DMS53 treated with DMSO at 0.1 percent for 48 hours (cell line): ENCODE measurements around the gene ZC3H7B.

Source experiments
- DNase-seq: peaks from one replicate; lab custom pipeline; 2025; ENCODE audit not compliant: unreplicated experiment; lab: John Stamatoyannopoulos, UW

The ZC3H7B gene

DNA sequence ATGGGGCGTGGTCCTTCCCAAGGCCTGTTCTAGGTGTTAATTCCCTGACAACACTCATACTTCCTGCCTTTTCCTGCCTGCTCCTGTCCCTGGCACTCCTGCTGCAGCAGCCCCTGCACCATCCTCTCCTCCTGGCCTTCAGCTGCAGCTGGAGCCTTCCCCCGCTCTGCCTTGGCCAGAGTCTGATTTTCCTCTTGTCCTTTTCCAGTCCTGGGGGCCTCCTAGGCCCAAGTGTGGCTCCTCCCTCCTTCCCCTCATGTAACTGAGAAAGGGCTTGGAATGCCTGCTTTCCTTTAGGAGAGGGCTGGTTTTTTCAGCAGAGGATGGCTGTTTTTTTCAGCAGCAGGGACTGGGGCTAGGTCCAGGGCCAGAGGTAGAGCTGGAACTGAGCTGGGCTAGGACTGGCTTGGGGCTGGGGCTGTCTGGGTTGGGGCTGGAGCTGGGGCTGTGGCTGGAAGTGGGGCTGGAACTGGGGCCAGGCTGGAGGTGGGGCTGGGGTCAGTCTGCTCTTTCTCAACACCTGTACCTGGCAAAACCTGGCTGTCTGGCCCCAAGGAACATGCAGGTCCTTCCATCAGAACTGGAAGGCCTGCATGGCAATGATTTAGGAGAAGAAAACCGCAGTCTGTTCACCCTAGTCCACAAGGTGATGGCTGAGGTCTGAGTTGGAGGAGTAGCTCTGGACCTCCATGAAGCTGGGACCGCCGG, 23.6 kb downstream of the ZC3H7B start:
- no peak for DNase-seq

DNA sequence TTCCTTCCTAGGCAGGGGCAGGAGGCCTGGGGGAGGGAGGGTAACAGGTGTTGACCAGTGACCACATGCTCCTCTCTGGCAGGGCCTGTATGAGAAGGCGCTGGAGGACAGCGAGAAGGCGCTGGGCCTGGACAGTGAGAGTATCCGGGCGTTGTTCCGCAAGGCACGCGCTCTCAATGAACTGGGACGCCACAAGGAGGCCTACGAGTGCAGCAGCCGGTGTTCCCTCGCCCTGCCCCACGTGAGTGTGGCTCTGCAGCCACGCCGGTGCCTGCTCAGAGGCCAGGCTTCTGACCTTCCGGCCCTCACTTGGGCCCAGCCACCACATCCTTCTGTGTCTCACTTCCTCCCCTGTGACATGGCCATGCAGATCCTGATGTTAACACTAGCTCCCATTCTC, 25.8 kb downstream of the ZC3H7B start:
- DNase-seq = no peak

DNA sequence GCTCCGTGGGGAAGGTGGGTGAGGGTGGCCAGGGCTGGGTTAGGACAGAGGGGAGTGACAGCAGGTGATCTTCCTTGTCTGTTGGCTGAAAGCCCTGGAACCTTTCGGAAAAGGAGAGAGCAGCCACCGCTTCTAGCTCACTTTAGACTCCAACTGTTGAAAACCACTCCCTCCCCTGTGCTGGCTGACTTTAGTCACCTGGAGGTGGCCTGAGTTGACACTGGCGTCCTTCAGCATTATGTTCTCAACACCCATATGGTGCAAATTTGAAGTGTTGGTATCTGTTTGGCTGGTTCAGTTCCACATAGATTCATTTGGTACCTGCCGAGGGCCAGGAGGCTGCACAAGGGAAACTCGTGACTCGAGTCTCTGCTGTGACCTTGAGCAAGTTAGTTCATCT, 28.8 kb downstream of the ZC3H7B start:
- no peak for DNase-seq

DNA sequence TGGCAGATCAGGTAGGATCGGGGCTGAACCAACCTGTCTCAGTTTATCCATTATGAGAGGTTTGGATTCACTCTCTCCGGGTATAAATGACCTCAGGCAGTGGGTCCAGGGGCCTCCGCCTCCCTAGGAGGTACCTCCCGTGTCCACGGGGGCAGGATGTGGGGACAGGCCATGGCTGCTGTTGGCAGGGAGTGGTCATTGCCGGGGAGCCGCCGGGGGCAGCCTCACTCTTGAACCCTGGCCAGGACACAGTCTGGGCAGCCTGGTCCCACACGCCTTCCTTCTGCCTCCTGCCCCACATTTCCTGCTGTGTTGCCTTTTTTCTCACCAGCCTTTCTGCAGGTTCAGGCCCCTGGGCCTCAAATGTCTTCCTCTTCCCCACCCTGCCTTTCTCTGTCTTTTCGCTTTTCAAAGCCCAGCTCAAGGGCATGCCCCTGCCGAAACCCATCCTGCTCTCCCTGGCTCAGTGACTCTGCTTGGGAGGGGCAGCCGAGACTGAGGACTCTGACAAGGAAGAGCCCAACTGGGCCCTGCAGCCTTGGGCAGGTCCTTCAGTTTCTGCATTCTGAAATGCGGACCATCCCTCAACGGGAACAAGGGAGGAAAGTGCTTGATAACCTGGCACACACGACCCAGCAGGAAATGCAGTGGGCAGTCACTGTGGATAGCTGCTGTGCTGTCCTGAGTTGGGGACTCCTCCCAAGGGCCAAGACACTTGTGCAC, 31.1 kb downstream of the ZC3H7B start:
- DNase-seq = no peak

GRCh38 chr22:41333806-41334205, 32.5 kb downstream of the ZC3H7B start:
- no peak for DNase-seq

GRCh38 chr22:41334215-41334614, 32.9 kb downstream of the ZC3H7B start:
- DNase-seq = no peak

- DNase-seq = no peak
These were observed 33.8 kb downstream of the ZC3H7B start for GRCh38 chr22:41334951-41335635.

DNA sequence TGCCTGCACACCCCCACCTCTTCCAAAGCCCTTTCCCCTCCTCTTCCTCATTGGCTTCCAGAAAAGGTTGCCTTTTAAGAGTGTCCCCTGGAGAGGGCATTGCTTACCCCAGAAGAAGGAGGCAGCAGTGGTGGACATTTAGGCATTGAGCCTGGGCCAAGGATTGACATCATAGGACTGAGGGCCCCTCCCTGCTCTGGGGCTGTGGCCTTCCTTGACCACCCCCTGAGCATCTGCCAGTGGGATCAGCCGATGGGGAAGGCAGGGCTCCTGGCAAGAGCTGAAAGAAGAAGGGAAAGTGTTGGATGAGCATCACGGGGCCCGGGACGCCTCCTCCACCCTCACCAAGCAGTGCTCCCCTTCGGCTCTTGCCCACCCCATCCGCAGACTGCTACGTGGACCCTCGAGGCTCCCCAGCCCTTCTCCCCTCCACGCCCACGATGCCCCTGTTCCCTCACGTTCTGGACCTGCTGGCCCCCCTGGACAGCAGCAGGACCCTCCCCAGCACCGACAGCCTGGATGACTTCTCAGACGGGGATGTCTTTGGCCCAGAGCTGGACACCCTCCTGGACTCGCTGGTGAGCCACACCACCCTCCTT, 37.4 kb downstream of the ZC3H7B start:
- DNase-seq = no peak

DNA sequence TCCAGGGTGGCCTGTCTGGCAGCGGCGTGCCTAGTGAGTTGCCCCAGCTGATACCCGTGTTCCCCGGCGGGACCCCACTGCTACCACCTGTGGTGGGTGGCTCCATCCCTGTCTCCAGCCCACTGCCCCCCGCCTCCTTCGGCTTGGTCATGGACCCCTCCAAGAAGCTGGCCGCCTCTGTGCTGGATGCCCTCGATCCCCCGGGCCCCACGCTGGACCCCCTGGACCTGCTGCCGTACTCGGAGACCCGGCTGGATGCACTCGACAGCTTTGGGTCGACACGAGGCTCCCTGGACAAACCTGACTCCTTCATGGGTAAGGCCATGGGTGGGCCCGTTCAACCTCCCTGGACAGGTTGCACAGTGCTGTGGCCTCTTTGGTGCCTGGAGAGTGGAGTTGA, 38.5 kb downstream of the ZC3H7B start:
- no peak for DNase-seq

GRCh38 chr22:41340357-41340756, 39.0 kb downstream of the ZC3H7B start:
- DNase-seq = no peak

DNA sequence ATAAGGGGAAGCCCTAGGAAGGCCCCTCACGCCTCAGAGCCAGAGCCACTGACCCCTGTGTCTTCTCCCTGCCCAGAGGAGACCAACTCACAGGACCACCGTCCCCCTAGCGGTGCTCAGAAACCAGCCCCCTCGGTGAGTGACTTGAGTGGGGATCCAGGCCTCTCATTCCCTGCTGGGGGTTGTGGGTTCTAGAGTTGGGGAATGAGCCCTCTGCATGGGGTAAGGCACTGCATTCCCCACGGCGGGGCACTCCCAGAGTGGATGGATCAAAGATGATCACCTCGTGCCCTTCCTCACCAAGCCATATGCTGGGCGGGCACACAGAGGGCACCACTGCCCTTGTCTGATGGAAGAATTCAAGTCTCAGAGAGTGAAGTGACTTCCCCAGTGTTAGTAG, 39.7 kb downstream of the ZC3H7B start:
- no peak for DNase-seq

DNA sequence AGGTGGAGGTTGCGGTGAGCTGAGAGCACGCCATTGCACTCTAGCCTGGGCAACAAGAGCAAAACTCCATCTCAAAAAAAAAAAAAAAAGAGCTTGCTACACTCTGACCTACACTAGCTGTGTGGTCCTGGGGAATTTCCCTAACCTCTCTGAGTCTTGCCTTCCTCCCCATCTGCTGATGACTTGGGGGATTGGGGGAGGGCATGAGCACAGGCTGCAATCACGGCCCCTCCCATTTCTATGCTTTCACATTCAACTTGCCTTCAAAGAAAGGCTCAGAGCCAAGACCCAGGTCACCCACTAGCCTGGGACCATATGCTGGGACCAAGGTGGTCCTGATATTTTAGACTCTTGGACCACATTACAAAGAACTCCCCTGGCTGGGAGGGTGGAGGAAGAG, 40.7 kb downstream of the ZC3H7B start:
- DNase-seq = no peak

- DNase-seq = no peak
These were observed 42.0 kb downstream of the ZC3H7B start for GRCh38 chr22:41343300-41343699.

DNA sequence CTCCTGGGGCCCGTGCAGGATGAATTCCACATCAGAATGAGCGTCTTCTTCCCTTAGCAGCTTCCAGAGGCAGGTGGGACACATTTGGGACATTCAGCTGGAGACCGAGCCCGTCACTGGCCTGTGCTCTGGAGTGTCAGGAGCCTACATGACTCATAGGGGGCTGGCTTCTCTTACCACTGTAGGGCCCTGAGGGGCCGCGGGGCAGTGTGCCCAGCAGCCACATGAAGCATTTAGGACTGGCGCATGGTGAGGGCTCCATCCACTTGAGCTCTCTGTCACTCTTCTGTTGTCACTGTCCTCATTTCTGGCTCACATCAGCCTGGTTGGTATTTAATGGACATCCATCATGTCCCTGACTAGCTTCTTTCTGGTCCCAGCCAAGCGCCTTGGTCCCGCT, 42.4 kb downstream of the ZC3H7B start:
- no peak for DNase-seq

- DNase-seq = no peak
These were observed 43.0 kb downstream of the ZC3H7B start for GRCh38 chr22:41344189-41344788.

- DNase-seq = no peak
These were observed 44.5 kb downstream of the ZC3H7B start for GRCh38 chr22:41345807-41346335.

GRCh38 chr22:41347066-41347859, 45.9 kb downstream of the ZC3H7B start:
- no peak for DNase-seq

DNA sequence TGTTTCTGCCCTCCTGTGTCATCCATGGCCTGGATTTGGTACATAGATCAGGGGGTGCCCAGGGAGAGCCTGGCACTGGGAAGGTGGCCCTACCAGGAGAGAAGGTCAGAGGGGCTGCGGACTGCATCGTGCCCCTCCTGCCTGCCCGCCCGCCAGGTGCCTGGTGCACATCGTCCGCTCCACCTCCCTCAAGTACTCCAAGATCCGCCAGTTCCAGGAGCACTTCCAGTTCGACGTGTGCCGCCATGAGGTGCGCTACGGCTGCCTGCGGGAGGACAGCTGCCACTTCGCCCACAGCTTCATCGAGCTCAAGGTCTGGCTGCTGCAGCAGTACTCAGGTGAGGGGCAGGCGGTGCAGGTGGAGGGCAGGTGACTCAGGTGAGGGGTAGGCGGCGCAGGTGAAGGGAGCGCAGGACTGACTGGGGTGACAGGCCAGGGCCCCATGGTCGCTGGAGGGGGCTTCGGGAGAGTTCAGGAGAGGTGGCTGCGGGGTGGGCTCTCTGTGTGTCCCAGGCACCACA, 47.7 kb downstream of the ZC3H7B start:
- no peak for DNase-seq

DNA sequence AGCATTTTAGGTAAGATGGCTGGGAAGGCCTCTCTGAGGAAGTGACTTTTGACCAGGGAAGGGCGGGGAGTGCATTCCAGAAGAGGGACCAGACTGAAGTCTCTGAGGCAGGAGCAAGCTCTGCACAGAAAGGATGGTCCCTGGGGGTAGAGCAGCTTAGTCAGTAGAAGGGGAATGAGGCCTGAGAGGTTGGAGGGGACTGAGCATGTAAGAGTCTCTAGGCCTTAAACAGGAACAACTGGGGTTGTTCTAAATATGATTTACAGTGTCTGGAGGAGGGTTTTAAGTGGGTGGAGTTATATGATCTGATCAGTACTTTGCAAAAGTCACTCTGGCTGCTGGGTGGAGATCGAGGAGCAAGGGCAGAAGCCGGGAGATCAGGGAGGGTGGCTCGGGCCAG, 48.8 kb downstream of the ZC3H7B start:
- DNase-seq = no peak

- no peak for DNase-seq
These were observed 49.7 kb downstream of the ZC3H7B start for GRCh38 chr22:41351011-41351410.
